COLO829 (cell line): ENCODE results near the gene KRTAP2-2.
A peak's percentile ranks its signal among the peaks of the same experiment; 100 is the strongest.
"Not testable (repeated sequence)": the region's sequence is repeated elsewhere in the genome, so short reads cannot be mapped to it uniquely, and the experiment has no call there.

Experiments
- DNase-seq: peaks from one replicate; pipeline ENCODE4 v3.0.0; 2012; ENCODE audit warnings: low spot score

The KRTAP2-2 gene

GRCh38 chr17:41055130-41055529 lies at the start of gene KRTAP2-2:
KRTAP2-2 (minus strand) TSS chr17:41055230; CDS start chr17:41055211, 19 bp downstream.
- not testable (repeated sequence) for DNase-seq

- DNase-seq: not testable (repeated sequence)
Observed at GRCh38 chr17:41104386-41105038, 49.5 kb upstream of the KRTAP2-2 start.

- DNase-seq: no peak
Observed at GRCh38 chr17:41103896-41104295, 48.9 kb upstream of the KRTAP2-2 start.

- no peak for DNase-seq
Observed at GRCh38 chr17:41101586-41102259, 46.7 kb upstream of the KRTAP2-2 start, which contains the start of gene KRTAP4-16. KRTAP4-16 (minus strand) TSS chr17:41102209; CDS start chr17:41102209, 0 bp downstream.

GRCh38 chr17:41099682-41100480 lies 44.9 kb upstream of the KRTAP2-2 start:
- not testable (repeated sequence) for DNase-seq

GRCh38 chr17:41098481-41098880 lies 43.5 kb upstream of the KRTAP2-2 start:
- no peak for DNase-seq

GRCh38 chr17:41098042-41098441 lies 43.0 kb upstream of the KRTAP2-2 start, which contains the start of gene KRTAP4-8:
KRTAP4-8 (minus strand) TSS chr17:41098142; CDS start chr17:41098084, 58 bp downstream.
- no peak for DNase-seq

GRCh38 chr17:41096055-41096454 lies 41.0 kb upstream of the KRTAP2-2 start:
- DNase-seq: no peak

GRCh38 chr17:41088760-41089352 lies 33.8 kb upstream of the KRTAP2-2 start:
- DNase-seq: not testable (repeated sequence)

- DNase-seq: not testable (repeated sequence)
Observed at GRCh38 chr17:41084100-41084856, 29.2 kb upstream of the KRTAP2-2 start, which contains the start of gene KRTAP4-7. KRTAP4-7 (plus strand) TSS chr17:41084150; CDS start chr17:41084207, 57 bp downstream.

- not testable (repeated sequence) for DNase-seq
Observed at GRCh38 chr17:41083427-41083826, 28.4 kb upstream of the KRTAP2-2 start.

GRCh38 chr17:41082626-41083025 lies 27.6 kb upstream of the KRTAP2-2 start:
- DNase-seq: peak; percentile 91

GRCh38 chr17:41076788-41077187 lies 21.8 kb upstream of the KRTAP2-2 start:
- DNase-seq: no peak

- no peak for DNase-seq
Observed at GRCh38 chr17:41073676-41074075, 18.6 kb upstream of the KRTAP2-2 start.

GRCh38 chr17:41071606-41072360 lies 16.8 kb upstream of the KRTAP2-2 start:
- DNase-seq: no peak

- no peak for DNase-seq
Observed at GRCh38 chr17:41069031-41069430, 14.0 kb upstream of the KRTAP2-2 start.

GRCh38 chr17:41067281-41067680 lies 12.3 kb upstream of the KRTAP2-2 start:
- DNase-seq: no peak

- DNase-seq: no peak
Observed at GRCh38 chr17:41065829-41066624, 11.0 kb upstream of the KRTAP2-2 start, which contains the start of gene KRTAP2-4. KRTAP2-4 (minus strand) TSS chr17:41065879; CDS start chr17:41065845, 34 bp downstream.

- not testable (repeated sequence) for DNase-seq
Observed at GRCh38 chr17:41065016-41065689, 10.1 kb upstream of the KRTAP2-2 start.
